Panc1 (cell line): Measurements from ENCODE around the gene SPATA33.

Experiments used
- CTCF ChIP-seq: fragments of 450-650 bp; IDR thresholded peaks from 2 replicates; pipeline ENCODE4 v1.5.1; 2017; ENCODE audit warnings: mild to moderate bottlenecking
- POLR2AphosphoS5 ChIP-seq: IDR thresholded peaks from 2 replicates; pipeline ENCODE4 v1.6.1; 2012; ENCODE audit warnings: mild to moderate bottlenecking, low read depth, low read length, moderate library complexity
- REST ChIP-seq, 2 experiments: IDR thresholded peaks; 2 replicates each; pipeline ENCODE4 v1.6.1; 2011 to 2012; ENCODE audit warnings: low read depth in 2 of 2, control low read depth in 1 of 2, low read length in 1 of 2, mild to moderate bottlenecking in 1 of 2, moderate library complexity in 1 of 2; ENCODE audit not compliant: insufficient read depth in 1 of 2
- SIN3A ChIP-seq: IDR thresholded peaks from 2 replicates; pipeline ENCODE4 v1.6.1; 2012; ENCODE audit warnings: low read depth, mild to moderate bottlenecking, low read length, moderate library complexity, borderline replicate concordance; ENCODE audit not compliant: insufficient read depth
- TCF7L2 ChIP-seq: IDR thresholded peaks from 2 replicates; pipeline ENCODE4 v1.6.1; 2011; ENCODE audit warnings: mild to moderate bottlenecking, low read depth, low read length, inconsistent platforms

- TF ChIP-seq CTCF (no peak), POLR2AphosphoS5 (no peak), REST (IDR thresholded peaks at IDR 0.05; ENCODE audit: insufficient read depth in 1 of 2, low read depth in 2 of 2, low read length in 1 of 2) (no peak), SIN3A (no peak), TCF7L2 (no peak)
These were observed 47.4 kb downstream of the SPATA33 start for GRCh38 chr16:89705006-89705405.
